GM21423 (cell line): ENCODE measurements around the gene PRLR.

Source experiments
- ATAC-seq: cut with Tn5 transposase; IDR thresholded peaks from one replicate; pipeline ENCODE4 v1.9.1; 2021; ENCODE audit warnings: mild to moderate bottlenecking, moderate library complexity; ENCODE audit not compliant: unreplicated experiment

Gene PRLR

DNA sequence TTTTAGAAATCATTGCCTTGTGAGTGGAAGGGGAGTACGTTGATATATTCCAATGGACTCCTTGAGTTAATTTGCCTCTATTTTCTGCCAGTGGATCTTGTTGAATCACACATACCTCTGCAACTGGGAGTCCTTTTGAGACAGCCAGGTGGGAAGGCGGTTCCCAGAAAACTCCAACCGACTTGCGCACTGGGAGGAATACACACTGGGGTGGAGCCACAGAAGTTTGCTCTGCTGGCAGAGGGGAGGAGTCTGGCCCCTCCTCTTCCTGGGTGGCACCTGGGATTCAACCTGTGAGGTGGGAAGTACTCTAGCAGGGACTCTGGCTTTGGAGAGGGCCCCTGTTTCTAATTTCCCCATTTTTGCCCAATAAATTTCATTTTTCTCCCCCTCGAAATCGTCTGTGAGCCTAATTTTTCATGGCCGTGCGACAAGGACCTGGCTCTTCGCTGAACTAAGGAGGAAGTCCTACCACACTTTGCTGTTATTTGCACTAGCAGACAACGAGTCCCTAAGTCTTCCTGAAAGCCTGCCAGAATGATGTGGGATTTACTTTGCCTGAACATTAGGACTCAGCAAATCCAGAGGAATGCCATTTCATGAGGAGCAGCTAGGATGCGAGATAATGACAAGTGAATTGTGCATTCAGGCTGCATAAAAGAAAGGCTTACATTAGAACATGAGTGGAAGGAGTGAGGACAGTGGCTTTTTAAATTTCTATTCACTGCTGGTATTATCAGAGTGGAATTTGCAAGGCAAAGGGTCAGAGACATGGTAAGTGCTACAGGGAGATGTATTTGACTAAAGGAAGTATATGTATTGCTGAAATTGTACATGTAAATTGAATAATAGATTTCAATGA, 67.2 kb downstream of the PRLR start:
- no peak for ATAC-seq

DNA sequence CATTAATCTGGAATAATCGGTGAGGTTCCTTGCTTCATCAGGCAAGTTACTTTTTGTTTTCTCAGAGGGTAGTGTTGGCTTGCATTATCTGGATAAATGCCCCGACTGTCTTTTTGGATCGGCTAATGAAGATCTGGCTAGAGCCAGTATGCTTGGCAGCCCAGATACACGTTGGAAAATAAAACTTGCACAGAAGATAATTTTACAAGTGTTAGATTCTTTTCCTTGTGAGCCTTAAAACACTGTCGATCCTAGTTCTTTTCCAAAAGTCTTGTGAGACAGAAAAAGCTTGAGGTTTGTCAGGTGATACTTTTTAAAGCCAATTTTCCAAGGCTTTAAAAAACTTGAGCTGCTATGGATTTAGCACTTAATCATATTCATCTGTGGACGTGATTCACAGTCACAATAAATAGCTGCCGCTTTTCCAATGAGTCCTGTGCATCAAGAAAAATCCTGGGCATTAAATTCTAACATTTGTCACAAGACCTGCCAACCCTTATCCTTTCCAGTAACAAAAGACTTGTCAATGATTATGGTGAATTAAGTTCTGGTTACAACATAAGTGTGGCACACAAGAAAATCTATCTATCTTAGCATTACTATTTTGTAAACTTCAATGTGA, 68.5 kb downstream of the PRLR start:
- no peak for ATAC-seq

DNA sequence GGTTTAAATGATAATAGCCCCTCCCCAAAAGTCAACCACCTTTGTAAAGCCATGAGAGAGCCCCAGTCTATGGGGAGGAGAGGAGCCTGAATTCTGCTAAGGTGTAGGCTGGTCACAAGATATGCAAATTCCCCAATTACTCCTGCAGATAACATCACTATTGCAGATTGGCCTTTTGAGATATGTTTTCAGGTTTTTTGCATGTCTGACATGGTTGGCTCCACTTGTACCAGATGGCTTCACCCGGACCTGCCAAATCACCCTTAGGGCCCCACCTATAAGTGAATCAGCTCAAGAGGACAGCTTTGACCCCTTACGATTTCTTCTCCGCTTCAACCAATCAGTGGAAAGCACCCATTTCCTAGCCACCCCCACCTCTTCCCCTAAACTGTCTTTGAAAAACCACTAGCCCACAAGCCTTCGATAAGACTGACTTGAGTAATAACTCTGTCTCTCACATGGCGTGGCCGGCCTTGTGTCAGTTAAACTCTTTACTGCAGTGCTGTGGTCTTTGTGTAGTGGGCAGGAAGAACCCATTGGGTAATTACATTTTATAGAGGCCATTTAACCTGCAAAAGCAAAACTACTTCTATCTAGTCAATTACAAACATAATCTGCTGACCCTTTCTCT, 69.7 kb downstream of the PRLR start:
- no peak for ATAC-seq

DNA sequence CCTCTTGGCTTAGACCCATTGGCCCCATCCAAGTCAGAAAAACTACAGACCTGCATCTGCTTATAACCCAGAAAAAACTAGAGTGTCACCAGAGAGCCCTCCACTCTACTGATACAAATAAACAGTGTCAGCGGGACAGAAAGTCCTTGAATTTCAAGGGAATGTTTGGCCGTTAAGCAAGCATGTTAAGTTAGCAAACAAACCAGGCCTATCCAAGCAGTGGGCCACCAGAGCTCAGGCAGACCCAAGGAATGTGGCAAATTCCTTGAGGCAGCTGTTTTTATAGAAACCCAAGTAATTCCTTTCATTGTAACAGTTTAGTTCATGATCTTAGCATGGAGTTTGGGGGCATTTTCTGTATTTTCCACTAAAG, 70.9 kb downstream of the PRLR start:
- no peak for ATAC-seq

DNA sequence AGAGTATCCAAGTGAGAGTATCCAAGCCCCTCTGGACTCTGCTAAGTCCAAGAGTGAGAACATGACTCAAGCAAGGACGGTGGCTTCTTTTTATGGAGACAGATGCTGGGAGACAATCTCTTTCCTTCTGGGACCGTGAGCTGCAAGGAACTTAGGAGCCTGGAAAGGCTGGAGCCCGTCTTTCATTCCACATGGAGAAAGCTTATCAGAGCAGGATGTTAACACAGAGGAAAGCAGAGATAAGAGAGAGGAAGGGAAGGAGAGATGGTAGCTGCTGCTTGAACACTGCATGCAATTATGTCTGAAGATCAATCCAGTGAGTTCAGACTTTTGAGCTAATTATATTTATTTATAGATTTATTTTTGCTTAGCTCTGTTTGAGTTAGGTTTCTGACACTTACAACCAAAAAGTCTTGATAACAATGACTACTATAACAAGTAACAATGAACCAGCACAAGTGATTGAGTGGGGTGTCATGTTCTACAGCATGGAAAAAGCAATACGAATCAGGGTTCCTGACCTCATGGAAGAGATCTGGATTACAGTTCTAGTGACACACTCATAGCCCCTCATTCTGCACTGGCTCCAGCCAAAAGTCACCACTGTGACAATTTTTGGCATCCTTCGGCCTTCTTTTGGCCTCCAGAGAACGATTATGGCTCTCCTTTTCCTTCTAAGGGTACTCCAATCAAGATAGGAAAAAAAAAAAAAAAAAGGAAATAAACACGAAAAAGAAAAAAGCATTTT, 71.5 kb downstream of the PRLR start:
- ATAC-seq, result no peak

DNA sequence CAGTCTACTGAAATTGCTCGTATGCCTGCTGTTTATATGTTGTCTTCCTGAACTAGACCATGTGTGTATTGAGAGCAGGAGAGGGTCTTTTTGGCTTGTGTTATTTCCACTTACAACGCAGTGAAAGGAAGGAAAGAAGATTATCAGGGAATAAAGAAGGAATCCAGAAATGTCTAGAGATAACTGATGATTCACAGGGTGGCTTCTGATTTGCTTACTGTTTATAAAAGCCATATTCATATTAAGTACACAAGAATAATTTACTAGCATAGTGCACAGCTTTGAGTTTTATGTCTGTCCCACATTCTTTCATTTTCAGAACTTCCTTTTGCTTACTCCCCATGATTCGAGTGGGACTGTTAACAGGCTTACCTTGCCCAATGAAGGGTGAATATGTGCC, 72.1 kb downstream of the PRLR start:
- ATAC-seq, result no peak

DNA sequence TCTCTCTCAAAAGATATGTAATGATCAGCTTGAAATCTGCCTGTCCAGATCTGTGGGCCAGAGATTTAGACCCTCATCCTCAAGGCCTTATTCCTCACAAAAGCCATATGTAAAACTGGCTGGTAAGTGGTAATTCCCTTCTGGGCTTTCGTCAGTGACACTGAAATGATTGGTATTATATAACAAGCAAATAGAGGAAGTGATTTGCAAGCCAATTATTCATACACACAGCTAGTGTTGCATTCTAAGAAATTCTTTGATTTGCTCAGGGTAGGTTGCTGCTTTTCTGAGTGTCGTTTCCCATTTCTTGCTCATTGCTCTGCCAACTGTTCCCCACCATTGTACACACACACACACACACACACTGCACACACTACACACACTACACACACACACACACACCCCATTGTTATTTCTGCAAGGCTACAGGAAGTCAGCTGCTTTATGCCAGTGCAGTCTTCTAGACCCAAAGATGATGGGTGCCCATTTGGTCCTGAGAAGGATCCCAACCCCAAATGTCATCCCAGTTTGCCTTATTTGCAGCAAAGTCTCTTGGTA, 76.8 kb downstream of the PRLR start:
- no peak for ATAC-seq

DNA sequence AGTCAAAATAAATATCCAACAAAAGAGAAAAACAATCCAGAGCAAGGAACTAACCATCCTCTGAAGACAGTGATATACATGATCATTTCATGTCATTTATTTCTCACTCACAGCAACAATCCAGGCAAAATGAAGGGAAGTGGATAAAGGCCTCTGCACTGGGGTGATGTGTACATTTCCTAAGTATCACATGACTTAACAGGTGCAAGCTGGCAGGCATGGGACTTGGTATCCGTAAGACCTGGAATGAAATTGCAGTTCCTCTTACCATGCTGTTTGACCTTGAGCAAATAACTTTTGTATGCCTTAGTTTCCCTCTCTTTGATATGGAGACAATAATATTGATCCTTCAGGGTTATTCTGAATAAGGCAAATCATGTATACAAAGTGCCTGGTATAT, 77.6 kb downstream of the PRLR start:
- ATAC-seq, result no peak

DNA sequence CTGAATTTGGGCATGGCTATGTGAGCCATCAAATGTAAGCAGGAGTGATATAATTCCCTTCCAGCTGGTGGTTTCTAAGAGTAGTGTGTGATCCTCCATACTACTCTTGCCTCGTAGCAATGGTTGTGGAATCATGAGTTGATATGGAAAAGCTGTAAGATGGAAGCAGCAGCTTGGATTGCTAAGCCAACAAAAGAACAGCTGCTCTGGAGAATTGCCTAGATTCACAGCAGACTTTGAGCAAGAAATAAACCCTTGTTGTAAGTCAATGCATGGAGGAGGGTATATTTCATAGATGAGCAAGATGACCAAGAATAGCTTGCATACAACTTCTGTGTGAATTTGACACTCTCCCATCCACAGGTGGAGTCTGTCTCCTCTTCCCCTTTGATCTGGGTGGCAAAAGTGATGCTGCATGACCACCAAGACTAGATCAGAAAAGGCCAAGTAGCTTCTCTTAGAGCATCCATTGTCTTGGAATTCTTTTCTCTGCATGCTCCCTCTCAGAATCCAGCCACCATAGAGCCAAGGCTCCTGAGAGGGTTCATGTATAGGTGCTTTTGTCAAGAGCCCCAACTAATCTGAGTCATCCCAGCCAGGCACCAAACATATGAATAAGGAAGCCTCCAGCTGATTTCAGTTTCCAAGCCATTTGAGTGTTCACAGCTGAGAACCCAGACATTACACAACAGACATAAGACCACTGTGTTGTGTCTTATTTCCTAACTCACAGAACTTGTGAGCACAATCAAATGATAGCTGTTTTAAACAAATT, 79.0 kb downstream of the PRLR start:
- ATAC-seq, result no peak

DNA sequence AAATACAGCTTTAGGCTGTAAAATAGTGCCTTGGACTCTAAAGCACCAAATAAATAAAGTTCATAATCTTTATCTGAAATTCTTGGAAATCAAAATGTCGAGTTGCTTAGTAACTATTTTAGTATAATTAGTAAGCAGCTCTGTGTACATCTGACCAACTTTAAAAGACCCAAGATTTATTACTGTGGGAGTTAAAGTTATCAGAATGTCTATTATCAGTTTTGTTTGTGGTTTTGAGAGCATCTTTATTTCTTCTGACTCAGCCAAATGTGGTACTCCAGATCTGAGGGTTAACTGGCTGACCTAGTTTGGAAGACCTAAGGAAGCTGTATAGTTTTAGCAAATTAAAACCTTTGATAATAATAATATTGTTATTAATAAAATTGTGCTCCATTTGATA, 81.2 kb downstream of the PRLR start:
- no peak for ATAC-seq

DNA sequence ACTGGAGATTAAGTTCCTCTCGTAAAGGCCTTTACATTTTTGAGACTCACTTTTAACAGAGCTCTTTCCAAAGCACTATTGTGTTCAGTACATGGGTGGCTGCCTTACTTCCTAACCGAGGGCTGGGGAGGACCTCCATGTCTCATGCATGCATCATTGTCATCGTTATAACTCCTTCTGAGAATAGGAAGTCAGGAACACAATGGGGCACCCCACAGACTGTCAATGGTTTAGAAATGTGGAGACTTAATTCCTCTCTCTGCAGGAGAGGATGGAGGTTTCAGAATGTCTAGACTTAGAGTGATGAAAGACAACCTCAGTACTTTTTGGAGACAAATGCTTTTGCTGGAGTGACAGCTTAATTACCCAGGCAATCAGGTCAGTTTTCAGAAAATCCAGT, 83.9 kb downstream of the PRLR start:
- no peak for ATAC-seq

DNA sequence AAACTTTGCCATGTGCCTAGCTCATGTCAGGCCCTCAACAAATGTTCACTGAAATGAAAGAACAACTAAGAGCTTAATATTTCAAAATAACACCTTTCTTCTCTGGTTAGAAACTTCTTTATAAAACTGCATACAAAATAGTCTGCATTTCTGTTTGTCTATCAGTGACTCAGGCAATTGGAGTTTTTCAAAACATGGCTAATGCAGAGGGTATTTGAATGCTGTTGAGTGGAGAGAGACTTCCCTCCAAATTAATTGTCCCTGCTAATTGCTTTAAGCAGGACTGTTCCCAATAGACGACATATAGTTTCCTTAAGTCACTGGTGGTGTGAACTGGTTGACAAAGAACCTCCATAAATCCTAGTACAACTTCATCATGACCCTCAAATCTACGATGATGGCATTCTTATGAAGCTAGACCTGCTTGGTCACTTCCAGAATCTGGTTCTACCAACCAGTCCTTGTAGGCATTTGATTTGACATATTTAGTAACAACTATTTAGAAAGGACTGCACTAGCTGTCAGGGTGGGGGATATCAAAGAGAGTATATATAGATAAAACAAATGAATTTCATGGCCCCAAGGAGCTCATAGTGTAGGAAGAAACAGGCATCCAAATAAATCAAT, 84.5 kb downstream of the PRLR start:
- no peak for ATAC-seq

DNA sequence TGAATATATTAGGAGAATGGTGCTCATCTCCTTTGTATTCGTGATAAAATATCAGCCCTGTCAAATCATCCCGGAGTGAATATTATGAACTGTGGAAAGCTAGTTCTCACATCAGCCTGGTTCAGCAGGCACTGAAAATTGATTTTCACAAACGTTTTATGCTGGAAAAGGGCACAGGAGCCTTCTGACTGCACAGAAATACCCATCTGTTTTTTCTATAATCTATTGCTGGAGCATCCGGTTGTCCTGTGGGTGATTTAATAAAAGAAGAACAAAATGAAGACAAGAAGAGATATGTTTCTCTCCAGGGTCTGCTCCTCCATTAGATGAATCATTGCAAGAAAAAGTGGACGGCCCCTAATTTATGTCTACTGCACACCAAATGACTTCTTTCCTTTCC, 85.3 kb downstream of the PRLR start:
- no peak for ATAC-seq

DNA sequence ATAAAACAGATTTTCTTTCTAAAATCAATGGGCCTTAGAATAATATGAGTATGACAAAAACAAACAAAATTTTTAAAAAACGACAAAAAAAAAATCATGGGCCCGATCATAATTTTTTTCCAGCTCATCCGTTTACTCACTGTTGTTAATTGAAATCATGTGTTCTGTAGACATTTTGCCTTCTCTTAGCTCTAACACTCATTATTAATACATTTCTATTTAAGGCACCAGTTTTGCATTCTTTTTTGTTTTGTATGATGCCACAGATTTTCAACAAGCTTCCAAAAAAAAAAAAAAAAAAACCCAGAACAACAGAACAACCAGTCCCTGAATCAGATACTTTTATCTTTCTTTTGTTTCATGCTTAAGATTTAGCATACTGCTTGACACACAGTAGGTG, 86.4 kb downstream of the PRLR start:
- no peak for ATAC-seq

DNA sequence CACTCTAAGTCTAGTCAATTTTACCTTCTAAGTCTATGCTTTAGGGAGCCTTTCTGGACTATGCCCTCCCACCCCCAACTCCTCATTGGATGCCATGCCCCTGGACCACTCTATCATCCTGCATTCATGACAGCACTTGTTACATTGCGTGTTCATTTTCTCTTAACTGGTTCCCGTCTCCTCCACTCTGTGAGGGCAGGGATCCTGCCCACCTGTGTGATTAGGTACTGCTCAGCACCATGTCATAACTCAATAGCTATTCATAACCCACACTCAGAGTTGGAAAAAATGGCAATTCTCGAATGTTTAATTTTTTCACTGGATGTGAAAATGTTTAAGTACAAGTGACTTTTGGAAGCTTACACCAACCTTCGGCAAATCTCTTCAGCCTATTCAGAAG, 88.5 kb downstream of the PRLR start:
- no peak for ATAC-seq

DNA sequence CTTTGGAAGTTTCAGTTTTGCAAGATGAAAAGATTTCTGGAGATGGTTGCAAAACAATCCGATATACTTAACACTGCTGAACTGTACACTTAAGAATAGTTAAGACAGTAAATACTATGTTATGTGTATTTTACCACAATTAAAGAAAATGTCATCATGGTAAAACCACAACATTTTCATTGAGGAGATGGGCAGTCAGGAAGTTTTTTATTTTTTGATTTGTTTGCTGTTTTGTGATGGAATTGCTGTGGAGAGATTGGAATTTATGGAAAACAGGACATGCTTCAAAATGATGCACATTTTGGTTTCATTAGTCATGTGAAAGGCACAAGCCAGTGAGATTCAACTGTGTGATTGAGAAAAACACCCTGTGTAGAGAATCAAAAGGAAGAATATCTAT, 92.1 kb downstream of the PRLR start:
- no peak for ATAC-seq

DNA sequence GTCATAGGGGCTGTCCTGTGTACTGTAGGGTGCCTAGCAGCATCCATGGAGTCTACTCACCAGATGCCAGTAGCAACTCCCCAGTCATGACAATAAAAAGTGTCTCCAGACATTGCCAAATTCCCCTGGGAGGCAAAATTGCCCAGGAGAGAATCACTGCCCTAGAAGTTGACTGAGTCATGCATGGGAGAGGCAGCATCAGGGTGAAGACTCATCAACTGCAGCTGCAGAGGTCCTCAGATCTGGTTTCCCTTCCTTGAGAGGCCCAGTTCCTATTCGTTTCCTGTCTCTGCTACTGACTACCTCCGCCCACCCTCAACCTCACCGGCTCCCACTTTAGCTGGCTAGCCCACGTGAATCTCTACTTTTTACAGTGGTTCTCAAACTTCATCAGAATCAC, 93.9 kb downstream of the PRLR start:
- ATAC-seq, result peak; percentile 49

DNA sequence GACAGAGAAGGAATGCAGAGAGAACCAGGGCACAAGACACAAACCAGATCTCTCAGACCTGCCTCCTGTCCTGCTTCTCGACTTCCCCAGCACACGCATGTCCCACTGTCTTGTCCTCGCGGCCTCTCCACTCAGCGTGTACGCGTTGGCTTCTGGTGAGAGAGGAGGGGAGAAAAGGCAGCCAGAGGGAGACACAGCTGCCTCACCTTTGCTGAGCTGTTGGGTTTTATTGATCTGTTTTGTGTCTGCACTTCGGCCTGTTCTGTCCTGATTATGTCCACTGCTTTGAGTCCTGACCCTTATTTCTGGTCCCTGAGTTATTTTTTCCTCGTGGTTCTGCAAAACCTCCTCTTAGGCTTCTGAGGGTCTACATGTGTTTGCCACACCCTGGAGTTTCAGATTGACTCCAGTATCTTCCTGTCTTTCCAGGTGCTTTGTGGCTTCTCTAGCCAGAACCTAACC, 95.0 kb downstream of the PRLR start:
- no peak for ATAC-seq

DNA sequence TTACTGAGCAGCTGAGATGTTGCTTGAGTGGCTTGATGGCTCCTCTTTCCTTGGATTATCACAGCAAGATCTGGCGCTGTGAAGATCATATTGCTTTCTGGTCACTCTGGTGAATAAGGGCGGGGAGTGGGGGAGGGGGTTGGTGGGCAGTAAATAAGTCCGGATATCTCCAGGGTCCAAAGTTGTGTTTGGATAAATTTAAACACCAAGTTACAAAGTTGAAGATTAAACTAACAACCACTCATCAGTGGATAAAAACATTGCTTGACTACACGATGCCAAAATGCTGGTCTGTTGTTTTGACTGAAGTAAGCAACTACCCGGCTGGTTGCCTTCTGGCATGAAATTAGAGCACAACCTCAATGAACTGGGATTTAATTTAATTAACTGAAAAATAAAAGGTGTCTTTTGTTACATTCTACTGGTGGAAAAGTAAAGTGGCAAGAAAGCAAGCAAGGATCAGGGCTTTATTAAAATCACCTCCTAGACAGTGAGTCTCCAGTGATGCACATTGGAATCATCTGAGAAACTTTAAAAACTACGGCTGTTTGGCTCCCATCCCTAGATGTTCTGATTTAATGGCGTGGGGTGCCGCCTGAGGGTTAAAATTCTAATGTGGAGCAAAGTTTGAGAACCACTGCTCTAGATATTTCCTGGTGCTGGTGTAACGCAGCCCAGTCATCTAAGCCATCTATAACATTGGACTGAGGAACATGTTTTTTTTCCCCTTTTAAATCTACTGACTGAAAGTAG, 95.8 kb downstream of the PRLR start:
- ATAC-seq, result no peak
